Measurements from ENCODE around the gene WDFY4.

DNA sequence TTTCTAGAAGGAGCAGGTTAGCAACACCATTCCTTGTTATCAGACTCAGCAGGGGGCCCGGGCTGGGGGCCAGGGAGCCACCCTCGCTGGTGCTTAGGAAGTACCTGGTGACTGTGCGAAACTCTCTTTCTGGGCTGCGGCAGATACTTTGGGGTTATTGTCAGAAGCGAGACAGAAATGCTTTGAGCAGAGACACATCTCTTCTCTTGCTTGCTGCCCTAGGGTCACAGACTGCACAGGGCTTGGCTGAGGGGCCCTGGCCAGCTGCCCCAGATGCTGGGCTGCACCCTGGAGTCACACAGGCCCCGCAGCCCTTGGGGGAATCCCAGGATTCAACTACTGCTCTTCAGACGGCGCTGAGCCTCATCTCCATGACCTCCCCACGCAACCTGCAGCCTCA lies 91.9 kb downstream of the WDFY4 start:
- no peak for TF ChIP-seq POLR2A (IDR thresholded peaks at IDR 0.05)
- no peak for TF ChIP-seq POLR2AphosphoS5 (IDR thresholded peaks at IDR 0.05)
